ENCODE results near the gene OR8H3. TPM values are rescaled to one million over a fixed set of nuclear protein-coding genes. Genes with fewer than 3 reads are reported as not detected.

OR8H3 gene
- total RNA-seq, 1 experiment from 2014 or later: not detected

GRCh38 chr11:56089697-56090096, 32.5 kb upstream of the OR8H3 start:
- H3K27ac Mint-ChIP-seq: no peak overlapping the region
- no CpG with 5 or more reads among the region's 3 CpGs for WGBS (ENCODE audit: extremely low coverage, insufficient read length, low lambda C conversion rate)
- no peak overlapping the region for H3K14ac ChIP-seq (ENCODE audit: insufficient read depth, low read length)

More at GRCh38 chr11:56089697-56090096, 32.5 kb upstream of the OR8H3 start:
- no peaks in the 10 kb centered on the region for H3K9me3 ChIP-seq (ENCODE audit: control insufficient read depth, low read depth, low read length)
- H4K91ac ChIP-seq (ENCODE audit: insufficient read length, low read depth, low read length): no peak overlapping the region
- Mint-ChIP-seq H3K36me3 (ENCODE audit: insufficient read depth in 1 of 3, low read depth in 3 of 3) (no peaks in the 10 kb centered on the region), H3K4me1 (no peaks in the 10 kb centered on the region; a peak in 1 of 4 replicates), H3K9me3 (peaks cover 0 to 4% of the 10 kb centered on the region in 2 experiments; a peak in 1 of 5 replicates), H3K4me3 (no peak overlapping the region), H3K27me3 (ENCODE audit: low read depth) (no peaks in the 10 kb centered on the region)
- no peaks in the 10 kb centered on the region for H3K27me3 ChIP-seq (ENCODE audit: insufficient read depth, low read length)
- no peak overlapping the region for H3K56ac ChIP-seq (ENCODE audit: insufficient read length, low read depth, low read length)
- H4K5ac ChIP-seq (ENCODE audit: insufficient read length, low read depth, low read length): no peak overlapping the region
- H3K23me2 ChIP-seq (ENCODE audit: insufficient read length, low read depth, low read length, poor library complexity, severe bottlenecking): no peaks in the 10 kb centered on the region
- H3K4me1 ChIP-seq (ENCODE audit: insufficient read depth, low read length): no peaks in the 10 kb centered on the region
- no peak overlapping the region for H2BK120ac ChIP-seq (ENCODE audit: low read depth, low read length, poor library complexity, severe bottlenecking)
- no peak overlapping the region for H3T11ph ChIP-seq (ENCODE audit: low read length)
- no peak overlapping the region for H3K23ac ChIP-seq (ENCODE audit: insufficient read length, low read depth, low read length)
- no peak overlapping the region for H2BK15ac ChIP-seq (ENCODE audit: low read depth, low read length)
- H3K79me1 ChIP-seq (ENCODE audit: insufficient read depth, low read depth, low read length, poor library complexity, severe bottlenecking): no peaks in the 10 kb centered on the region
- H3K4ac ChIP-seq (ENCODE audit: low read depth, low read length): no peak overlapping the region
- no peak overlapping the region for H3K27ac ChIP-seq (ENCODE audit: insufficient read length, low read depth, low read length)
- H2BK20ac ChIP-seq (ENCODE audit: low read depth, low read length, poor library complexity, severe bottlenecking): no peak overlapping the region
- H2BK5ac ChIP-seq (ENCODE audit: insufficient read length, low read length): no peak overlapping the region
- H3K18ac ChIP-seq (ENCODE audit: insufficient read length, low read depth, low read length): no peak overlapping the region
- H3K79me2 ChIP-seq (ENCODE audit: insufficient read depth, low read length): no peaks in the 10 kb centered on the region
- no peak overlapping the region for H3K9ac ChIP-seq (ENCODE audit: extremely low read depth, insufficient read length, low read length)
- H3K4me2 ChIP-seq (ENCODE audit: insufficient read depth, insufficient read length, low read length): no peak overlapping the region
- TF ChIP-seq CTCF (conservative IDR thresholded peaks at IDR 0.05): no peak
- no peak for DNase-seq
- H4K8ac ChIP-seq (replicated peaks; ENCODE audit: insufficient read length, low read depth, low read length): no peak overlapping the region
- no peak overlapping the region for H2AFZ ChIP-seq (ENCODE audit: low read length)
- H2AK5ac ChIP-seq (ENCODE audit: insufficient read length, low read length): no peak overlapping the region
- no peak overlapping the region for H2BK12ac ChIP-seq (ENCODE audit: insufficient read length, low read depth, low read length)
- H4K20me1 ChIP-seq (ENCODE audit: control insufficient read depth, insufficient read depth, insufficient read length): no peaks in the 10 kb centered on the region

All from H9 (cell line).